ENCODE results near the gene TRIP13. TPM values are rescaled to one million over a fixed set of nuclear protein-coding genes. Genes with fewer than 3 reads are reported as not detected.
A peak's percentile ranks its signal among the peaks of the same experiment; 100 is the strongest.

The TRIP13 gene
- total RNA-seq, 1 donor from 2014 or later = 3.9 TPM

GRCh38 chr5:961711-962240, 69.1 kb downstream of the TRIP13 start:
- H3K4me1 Mint-ChIP-seq (ENCODE audit: low read depth, unreplicated experiment) = peaks cover 22% of the 10 kb centered on the region
- H3K36me3 Mint-ChIP-seq (ENCODE audit: unreplicated experiment) = no peaks in the 10 kb centered on the region
- peaks cover 4% of the 10 kb centered on the region for H3K9me3 Mint-ChIP-seq (ENCODE audit: unreplicated experiment)

GRCh38 chr5:962386-962785, 69.7 kb downstream of the TRIP13 start:
- no peaks in the 10 kb centered on the region for H3K36me3 Mint-ChIP-seq (ENCODE audit: unreplicated experiment)
- peaks cover 4% of the 10 kb centered on the region for H3K9me3 Mint-ChIP-seq (ENCODE audit: unreplicated experiment)
- H3K27ac Mint-ChIP-seq (ENCODE audit: unreplicated experiment) = no peak overlapping the region
- H3K27me3 Mint-ChIP-seq (ENCODE audit: unreplicated experiment) = peaks cover 7% of the 10 kb centered on the region
- peaks cover 22% of the 10 kb centered on the region for H3K4me1 Mint-ChIP-seq (ENCODE audit: low read depth, unreplicated experiment)
- TF ChIP-seq CTCF (IDR thresholded peaks at IDR 0.05; ENCODE audit: partially characterized antibody, unreplicated experiment) = no peak
- DNase-seq = no peak
- no peak overlapping the region for H3K4me3 Mint-ChIP-seq (ENCODE audit: unreplicated experiment)

More at GRCh38 chr5:961711-962240, 69.1 kb downstream of the TRIP13 start:
- no peak for TF ChIP-seq CTCF (IDR thresholded peaks at IDR 0.05; ENCODE audit: partially characterized antibody, unreplicated experiment)
- DNase-seq = no peak
- Mint-ChIP-seq H3K27ac (ENCODE audit: unreplicated experiment) (no peak overlapping the region), H3K27me3 (ENCODE audit: unreplicated experiment) (peaks cover 7% of the 10 kb centered on the region), H3K4me3 (ENCODE audit: unreplicated experiment) (no peak overlapping the region)

- Mint-ChIP-seq H3K27me3 (ENCODE audit: unreplicated experiment) (peaks cover 10% of the 10 kb centered on the region), H3K4me3 (ENCODE audit: unreplicated experiment) (no peak overlapping the region), H3K36me3 (ENCODE audit: unreplicated experiment) (no peaks in the 10 kb centered on the region), H3K9me3 (ENCODE audit: unreplicated experiment) (peaks cover 4% of the 10 kb centered on the region), H3K4me1 (ENCODE audit: low read depth, unreplicated experiment) (peaks cover 23% of the 10 kb centered on the region), H3K27ac (ENCODE audit: unreplicated experiment) (no peak overlapping the region)
- DNase-seq = no peak
- no peak for TF ChIP-seq CTCF (IDR thresholded peaks at IDR 0.05; ENCODE audit: partially characterized antibody, unreplicated experiment)
These were observed 70.1 kb downstream of the TRIP13 start for GRCh38 chr5:962801-963200.

GRCh38 chr5:963310-963672, 70.6 kb downstream of the TRIP13 start:
- no peak overlapping the region for H3K4me3 Mint-ChIP-seq (ENCODE audit: unreplicated experiment)
- H3K27ac Mint-ChIP-seq (ENCODE audit: unreplicated experiment) = peak overlapping the region; percentile 84
- H3K27me3 Mint-ChIP-seq (ENCODE audit: unreplicated experiment) = peaks cover 10% of the 10 kb centered on the region

More at GRCh38 chr5:963310-963672, 70.6 kb downstream of the TRIP13 start:
- H3K36me3 Mint-ChIP-seq (ENCODE audit: unreplicated experiment) = no peaks in the 10 kb centered on the region
- TF ChIP-seq CTCF (IDR thresholded peaks at IDR 0.05; ENCODE audit: partially characterized antibody, unreplicated experiment) = no peak
- DNase-seq = no peak
- H3K9me3 Mint-ChIP-seq (ENCODE audit: unreplicated experiment) = peaks cover 4% of the 10 kb centered on the region
- H3K4me1 Mint-ChIP-seq (ENCODE audit: low read depth, unreplicated experiment) = peaks cover 26% of the 10 kb centered on the region

All from glutamatergic neuron (in vitro differentiated cells).